ENCODE measurements around the gene ZMIZ1.

The ZMIZ1 gene

GRCh38 chr10:79082631-79083596, 14.1 kb downstream of the ZMIZ1 start:
- no peak for DNase-seq

GRCh38 chr10:79084012-79084971, 15.5 kb downstream of the ZMIZ1 start:
- DNase-seq, result peak; percentile 78

DNA sequence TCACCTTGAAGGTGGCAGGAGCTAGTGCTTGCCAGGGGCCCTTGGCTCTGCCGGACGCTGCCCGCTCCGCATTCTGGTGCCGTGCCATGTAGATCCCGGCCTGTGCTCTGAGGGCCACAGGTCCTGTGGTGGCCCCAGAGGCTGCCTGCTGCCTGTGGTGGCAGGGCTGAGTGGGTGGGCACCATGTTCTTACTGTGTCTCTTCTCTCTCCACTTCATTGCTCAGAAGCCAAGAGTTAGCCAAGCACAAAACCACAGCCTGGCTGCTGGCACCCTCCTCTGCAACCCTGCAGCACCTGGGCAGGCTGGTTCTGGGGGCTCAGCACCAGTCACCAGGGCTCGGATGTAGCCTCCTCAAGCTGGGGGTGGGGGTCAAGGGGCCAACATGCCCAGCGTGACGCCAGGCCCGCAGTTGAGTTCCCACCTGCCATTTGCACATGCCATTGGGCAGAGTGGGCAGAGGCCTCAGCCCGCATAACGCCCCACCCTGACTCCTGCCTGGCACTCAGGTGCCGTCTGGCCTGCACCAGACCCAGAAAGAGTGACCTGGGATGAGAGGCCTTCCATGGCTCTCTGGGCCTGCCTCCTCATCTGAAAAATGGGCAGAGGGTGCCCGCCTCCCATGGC, 16.3 kb downstream of the ZMIZ1 start:
- DNase-seq, result no peak

DNA sequence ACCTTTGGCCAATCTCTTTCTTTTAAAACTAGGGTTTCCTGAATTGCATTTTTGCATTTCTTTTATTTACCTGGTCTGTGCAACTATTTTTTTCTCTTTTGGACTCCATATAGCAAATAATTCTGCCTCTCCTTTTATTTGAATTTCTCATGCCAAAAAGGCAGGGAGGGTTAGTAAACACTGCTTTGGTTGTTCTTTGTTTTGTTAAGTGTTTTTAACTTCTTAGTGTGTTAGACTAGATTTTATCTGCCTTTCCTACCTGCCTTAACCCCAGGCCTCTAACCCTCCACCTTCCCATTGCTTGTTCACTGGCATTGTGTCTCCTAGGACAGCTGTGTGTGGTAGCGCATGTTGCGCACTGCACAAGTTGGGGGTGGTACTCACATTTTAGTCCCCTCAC, 18.1 kb downstream of the ZMIZ1 start:
- no peak for DNase-seq

- no peak for DNase-seq
These were observed 19.0 kb downstream of the ZMIZ1 start for GRCh38 chr10:79087721-79088120.

DNA sequence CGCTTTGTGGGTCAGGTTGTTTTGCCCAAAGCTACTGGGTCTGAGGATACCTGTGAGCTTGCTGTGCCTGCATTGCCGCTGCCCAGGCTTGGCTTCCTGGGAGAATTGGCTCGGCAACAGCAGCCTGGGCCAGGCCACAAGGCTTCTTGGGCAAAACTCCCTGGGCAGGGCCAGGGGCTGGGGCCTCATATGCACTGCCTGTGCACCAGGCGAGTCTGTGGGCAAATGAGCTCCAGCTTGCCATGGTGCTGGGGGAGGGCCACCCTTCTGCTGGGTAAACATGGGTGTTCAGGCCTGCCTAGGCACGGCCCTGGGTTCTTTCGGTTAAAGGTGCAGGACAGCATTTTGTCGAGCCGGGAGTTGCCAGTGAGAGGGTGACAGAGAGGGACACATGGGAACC, 19.4 kb downstream of the ZMIZ1 start:
- DNase-seq, result no peak

GRCh38 chr10:79088613-79089355, 20.0 kb downstream of the ZMIZ1 start:
- no peak for DNase-seq

GRCh38 chr10:79089632-79090031, 20.9 kb downstream of the ZMIZ1 start:
- no peak for DNase-seq

DNA sequence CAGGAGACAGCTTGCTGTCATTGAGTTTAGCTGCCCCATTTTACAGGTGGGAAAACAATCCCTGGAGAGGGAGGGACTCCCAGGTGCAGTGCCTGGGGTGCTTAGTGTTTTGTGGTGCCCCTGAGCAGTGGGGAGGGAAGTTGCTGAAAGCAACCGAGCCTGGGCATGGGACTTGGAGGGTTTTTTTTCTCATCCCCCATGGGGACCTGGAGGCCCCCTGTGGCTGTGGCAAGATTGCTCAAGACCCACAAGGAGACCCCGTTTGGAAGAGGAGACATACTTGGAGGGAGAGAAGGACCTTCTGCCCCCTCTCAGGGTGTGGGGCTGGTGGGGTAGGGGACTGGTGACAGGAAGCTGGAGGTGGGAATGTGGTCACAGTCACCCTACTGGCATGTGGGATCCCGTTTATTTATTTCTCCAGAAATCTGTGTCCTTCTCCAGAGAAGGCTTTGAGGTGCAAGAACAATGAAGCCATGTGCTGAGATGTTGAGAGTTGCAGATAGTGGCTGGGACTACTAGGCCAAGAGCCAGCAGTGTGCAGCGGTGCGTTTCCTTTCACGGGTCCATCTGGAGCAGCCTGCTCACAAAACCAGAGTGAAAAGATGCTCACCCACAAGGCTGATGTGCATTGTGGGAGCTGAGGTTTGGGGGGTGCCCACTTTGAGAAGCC, 21.5 kb downstream of the ZMIZ1 start:
- no peak for DNase-seq

DNA sequence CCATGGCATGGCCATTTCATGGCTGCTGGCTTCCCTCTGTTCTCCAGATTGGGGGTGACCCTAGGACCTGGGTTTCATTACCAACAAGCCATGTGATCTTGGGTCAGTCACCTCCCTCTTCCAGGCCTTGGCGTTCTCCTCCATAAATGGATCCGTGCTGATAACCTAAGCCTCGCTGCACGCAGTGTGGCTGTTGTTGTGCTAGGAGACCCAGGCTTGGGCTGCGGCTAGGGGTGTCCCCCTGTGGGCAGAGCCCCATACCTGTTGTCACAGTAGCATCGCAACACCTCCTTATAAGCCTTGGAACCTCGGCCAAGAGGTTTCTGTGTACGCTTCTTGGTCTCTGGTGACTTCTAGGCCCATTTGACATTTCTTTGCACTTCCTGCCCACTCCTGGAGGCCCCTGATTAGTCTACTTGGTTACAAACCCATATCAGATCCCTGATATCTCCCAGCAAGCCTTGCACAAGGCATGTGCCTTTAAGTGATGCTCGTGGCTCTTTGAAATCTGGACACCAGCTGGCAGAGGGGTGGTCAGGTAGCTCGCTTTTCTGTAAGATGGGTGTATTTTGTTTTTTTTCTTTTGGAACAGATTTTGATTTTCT, 23.6 kb downstream of the ZMIZ1 start:
- DNase-seq, result no peak

DNA sequence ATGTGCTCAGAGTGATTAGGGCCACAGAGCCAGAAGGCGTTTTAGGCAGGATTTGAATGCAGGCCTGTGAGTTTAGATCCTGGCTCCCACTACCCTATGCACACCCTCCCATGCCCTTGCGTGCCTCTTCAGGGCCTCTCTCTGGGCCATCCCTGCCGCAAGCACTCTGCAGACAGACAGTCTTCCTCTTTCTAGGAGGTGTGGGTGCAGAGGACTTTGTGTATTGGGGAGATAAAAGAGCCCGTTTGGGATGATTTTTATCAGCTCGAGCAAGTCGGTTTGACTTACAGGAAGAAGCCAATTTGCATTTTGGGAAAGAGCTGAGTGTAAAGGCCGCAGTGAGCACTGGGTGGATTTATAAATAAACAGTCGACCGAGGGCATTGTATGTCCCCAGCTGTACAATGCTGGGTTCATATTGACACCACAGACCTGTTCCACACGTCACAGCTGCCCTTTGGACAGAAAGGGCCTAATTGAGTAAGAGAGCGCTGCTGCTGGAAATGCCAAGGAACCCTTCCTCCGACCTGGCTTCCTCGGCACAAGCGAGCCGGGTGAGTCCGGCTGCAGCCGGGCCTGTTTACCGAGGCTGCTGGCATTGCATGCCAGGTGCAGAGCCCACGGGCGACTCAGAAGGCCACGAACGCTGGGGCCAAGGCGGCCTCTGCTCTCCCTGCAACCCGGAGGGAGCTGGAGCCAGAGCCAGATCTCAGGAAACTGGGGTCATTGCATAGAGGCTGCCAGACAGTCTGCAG, 25.1 kb downstream of the ZMIZ1 start:
- no peak for DNase-seq

- DNase-seq, result no peak
These were observed 25.8 kb downstream of the ZMIZ1 start for GRCh38 chr10:79094412-79095175.

- no peak for DNase-seq
These were observed 26.6 kb downstream of the ZMIZ1 start for GRCh38 chr10:79095316-79095715.

GRCh38 chr10:79096514-79096913, 27.7 kb downstream of the ZMIZ1 start:
- no peak for DNase-seq

DNA sequence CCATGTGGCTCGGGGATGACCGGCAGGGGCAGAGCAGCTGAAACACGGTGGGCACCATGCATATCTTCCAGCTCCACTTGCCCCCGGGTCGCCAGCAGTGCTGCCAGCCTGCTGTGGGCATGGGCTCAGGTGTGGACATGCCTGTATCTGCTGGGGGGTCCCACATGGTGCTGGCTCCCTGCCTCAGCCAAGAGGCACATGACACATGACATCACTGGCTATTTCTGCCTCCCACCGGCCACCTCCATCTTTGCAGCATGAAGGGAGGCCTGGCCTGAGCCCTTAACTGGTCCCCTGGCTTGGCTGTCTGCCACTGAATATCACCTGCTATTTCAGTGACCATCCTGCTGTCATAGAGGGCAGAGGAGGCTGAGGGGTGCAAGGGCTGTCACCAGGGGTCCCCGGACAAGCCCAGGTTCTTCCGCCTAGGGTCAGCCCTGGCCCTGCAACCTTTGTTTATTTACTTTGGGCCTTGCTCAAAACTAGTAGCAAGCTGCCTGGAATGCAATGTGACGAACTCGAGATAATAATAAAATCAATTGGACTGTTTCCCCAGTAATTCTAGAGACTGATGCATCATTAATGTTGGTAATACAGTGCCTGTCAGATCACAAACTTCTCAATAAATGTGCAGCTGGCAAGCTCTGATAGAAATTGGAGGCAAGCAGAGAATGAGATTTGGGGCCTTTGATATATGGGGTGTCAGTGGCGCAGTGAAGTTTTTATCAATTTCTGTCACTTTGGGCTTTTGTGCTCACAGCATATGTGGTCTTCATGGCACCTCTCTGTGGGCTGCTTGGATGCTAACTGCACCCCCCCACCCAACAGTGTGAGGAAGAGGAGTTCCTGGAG, 28.5 kb downstream of the ZMIZ1 start:
- DNase-seq, result no peak

- no peak for DNase-seq
These were observed 29.3 kb downstream of the ZMIZ1 start for GRCh38 chr10:79098061-79098460.

- peak; percentile 65 for DNase-seq
These were observed 29.8 kb downstream of the ZMIZ1 start for GRCh38 chr10:79098596-79099015.

DNA sequence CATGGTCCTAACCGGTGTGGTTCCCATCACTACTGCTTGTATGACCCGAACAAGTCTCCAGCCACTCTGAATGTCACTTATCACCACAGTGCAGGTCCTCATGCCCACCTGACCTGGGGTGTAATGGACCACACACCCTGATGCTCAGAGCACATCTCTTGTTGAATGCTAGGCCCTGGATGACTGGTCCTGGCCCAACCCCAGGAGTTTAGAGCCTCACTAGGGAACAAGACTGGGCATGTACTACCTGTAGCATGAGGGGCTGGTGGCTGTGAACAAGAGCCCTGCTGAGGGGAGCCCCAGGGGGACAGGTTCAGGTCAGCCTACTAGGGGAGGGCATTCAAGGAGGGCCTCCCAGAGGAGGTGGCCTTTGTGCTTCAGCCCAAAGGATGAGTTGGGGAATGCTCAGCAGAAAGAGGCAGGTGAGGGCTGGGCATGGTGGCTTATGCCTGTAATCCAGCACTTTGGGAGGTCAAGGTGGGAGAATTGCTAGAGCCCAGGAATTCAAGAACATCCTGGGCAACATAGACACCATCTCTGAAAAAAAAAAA, 31.2 kb downstream of the ZMIZ1 start:
- no peak for DNase-seq
